Measurements from ENCODE around the gene SSR2.

The SSR2 gene

DNA sequence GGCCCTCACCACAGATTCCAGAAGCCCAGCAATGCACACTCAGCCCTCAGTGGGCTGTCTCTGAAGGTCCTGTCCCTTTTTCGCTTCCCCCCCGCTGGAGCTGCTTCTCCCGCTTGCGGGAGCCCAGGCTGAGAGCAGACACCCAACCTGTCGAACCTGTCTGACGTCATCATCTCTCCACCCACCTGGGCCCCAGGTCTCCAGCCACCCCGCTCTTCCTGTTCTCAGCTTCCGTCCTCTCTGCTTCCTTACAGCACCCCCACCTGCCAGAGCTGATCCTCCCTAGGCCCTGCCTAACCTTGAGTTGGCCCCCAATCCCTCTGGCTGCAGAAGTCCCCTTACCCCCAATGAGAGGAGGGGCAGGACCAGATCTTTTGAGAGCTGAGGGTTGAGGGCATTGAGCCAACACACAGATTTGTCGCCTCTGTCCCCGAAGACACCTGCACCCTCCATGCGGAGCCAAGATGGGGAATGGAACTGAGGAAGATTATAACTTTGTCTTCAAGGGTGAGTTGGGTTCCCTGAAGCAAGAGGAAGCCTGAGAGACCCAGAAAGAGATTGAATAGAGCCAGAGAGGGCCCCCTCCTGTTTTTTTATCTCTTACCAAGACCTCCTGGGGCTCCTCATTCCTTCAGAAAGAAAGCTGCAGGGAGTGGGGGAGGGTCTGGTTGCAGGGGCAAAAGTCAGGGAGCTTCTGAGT is 40.3 kb upstream of the SSR2 start, which contains the start of gene RAB25:
Gene RAB25 (plus strand): TSS at position 224 of the 700 bp plus-strand sequence. CDS start 241 bp downstream, at position 465.
- H3K9ac ChIP-seq (ENCODE audit: low read depth in 1 of 2, low read length in 2 of 2) = peak within 1 kb of the TSS; percentile 85 to 94
- peaks cover 6 to 12% of the 10 kb centered on the region in 2 donors for H3K36me3 ChIP-seq (ENCODE audit: control insufficient read depth in 2 of 2, insufficient read depth in 2 of 2, low read length in 2 of 2)
- peak within 1 kb of the TSS; percentile 82 to 95 for H3K27ac ChIP-seq (ENCODE audit: low read depth in 2 of 2, low read length in 2 of 2)
- H3K4me1 ChIP-seq (ENCODE audit: control insufficient read depth in 2 of 2, insufficient read depth in 2 of 2, low read length in 2 of 2) = peaks cover 2 to 9% of the 10 kb centered on the region in 2 donors
- H3K27me3 ChIP-seq (ENCODE audit: control insufficient read depth in 2 of 2, insufficient read depth in 2 of 2, low read length in 2 of 2) = no peaks in the 10 kb centered on the region
- no peaks in the 10 kb centered on the region for H3K9me3 ChIP-seq (ENCODE audit: control insufficient read depth in 2 of 2, low read length in 2 of 2)
- peak within 1 kb of the TSS; percentile 84 to 85 for H3K4me3 ChIP-seq (ENCODE audit: low read length in 2 of 2)

DNA sequence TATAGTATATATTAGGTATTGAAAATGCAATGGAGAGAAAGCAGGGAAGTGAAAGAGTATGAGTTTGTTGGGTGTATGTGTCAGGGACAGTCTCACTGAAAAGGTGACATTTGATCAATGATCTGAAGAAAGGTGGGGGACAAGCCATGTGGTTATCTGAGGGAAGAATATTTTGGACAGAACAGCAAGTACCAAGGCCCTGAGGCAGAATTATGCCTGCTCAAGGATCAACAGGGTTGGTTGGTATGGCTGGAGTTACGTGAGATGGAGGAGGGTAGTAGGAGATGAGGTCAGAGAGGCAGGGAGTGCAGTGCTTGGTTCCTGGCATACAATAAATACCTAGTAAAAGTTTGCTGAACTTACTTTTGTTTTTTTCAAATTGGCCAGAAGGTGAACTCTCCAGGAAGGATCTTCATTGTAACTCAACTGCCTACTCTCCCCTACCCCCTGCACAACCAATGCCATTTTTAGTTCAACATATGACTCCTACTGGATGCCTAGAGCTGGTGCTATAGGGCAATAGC is 35.6 kb upstream of the SSR2 start:
- no peaks in the 10 kb centered on the region for H3K9me3 ChIP-seq (ENCODE audit: control insufficient read depth in 2 of 2, low read length in 2 of 2)
- no peak overlapping the region for H3K9ac ChIP-seq (ENCODE audit: low read depth in 1 of 2, low read length in 2 of 2)

GRCh38 chr1:156055281-156056048 is 34.7 kb upstream of the SSR2 start:
- Histone ChIP-seq H3K27ac (ENCODE audit: low read depth in 2 of 2, low read length in 2 of 2) (peak overlapping the region; percentile 69 to 93), H3K27me3 (ENCODE audit: control insufficient read depth in 2 of 2, insufficient read depth in 2 of 2, low read length in 2 of 2) (no peaks in the 10 kb centered on the region), H3K9me3 (ENCODE audit: control insufficient read depth in 2 of 2, low read length in 2 of 2) (no peaks in the 10 kb centered on the region), H3K9ac (ENCODE audit: low read depth in 1 of 2, low read length in 2 of 2) (peak overlapping the region; percentile 84 to 92), H3K36me3 (ENCODE audit: control insufficient read depth in 2 of 2, insufficient read depth in 2 of 2, low read length in 2 of 2) (peaks cover 4 to 6% of the 10 kb centered on the region in 2 donors), H3K4me3 (ENCODE audit: low read length in 2 of 2) (peak overlapping the region; percentile 95 to 96), H3K4me1 (ENCODE audit: control insufficient read depth in 2 of 2, insufficient read depth in 2 of 2, low read length in 2 of 2) (peaks cover 8 to 9% of the 10 kb centered on the region in 2 donors)

More for the DNA sequence above, 35.6 kb upstream of the SSR2 start:
- Histone ChIP-seq H3K27me3 (ENCODE audit: control insufficient read depth in 2 of 2, insufficient read depth in 2 of 2, low read length in 2 of 2) (no peaks in the 10 kb centered on the region), H3K36me3 (ENCODE audit: control insufficient read depth in 2 of 2, insufficient read depth in 2 of 2, low read length in 2 of 2) (peaks cover 2 to 6% of the 10 kb centered on the region in 2 donors), H3K4me1 (ENCODE audit: control insufficient read depth in 2 of 2, insufficient read depth in 2 of 2, low read length in 2 of 2) (peaks cover 9 to 10% of the 10 kb centered on the region in 2 donors), H3K4me3 (ENCODE audit: low read length in 2 of 2) (no peak overlapping the region), H3K27ac (ENCODE audit: low read depth in 2 of 2, low read length in 2 of 2) (no peak overlapping the region)

GRCh38 chr1:156054500-156055280 is 33.9 kb upstream of the SSR2 start, which contains the start of gene LAMTOR2:
TSS of gene LAMTOR2 (plus strand) at chr1:156054782. CDS start at chr1:156054890, 108 bp downstream.
- Histone ChIP-seq H3K4me3 (ENCODE audit: low read length in 2 of 2) (peak within 1 kb of the TSS; percentile 95 to 96), H3K4me1 (ENCODE audit: control insufficient read depth in 2 of 2, insufficient read depth in 2 of 2, low read length in 2 of 2) (peaks cover 8 to 9% of the 10 kb centered on the region in 2 donors), H3K36me3 (ENCODE audit: control insufficient read depth in 2 of 2, insufficient read depth in 2 of 2, low read length in 2 of 2) (peaks cover 6 to 11% of the 10 kb centered on the region in 2 donors), H3K27me3 (ENCODE audit: control insufficient read depth in 2 of 2, insufficient read depth in 2 of 2, low read length in 2 of 2) (no peaks in the 10 kb centered on the region), H3K9me3 (ENCODE audit: control insufficient read depth in 2 of 2, low read length in 2 of 2) (no peaks in the 10 kb centered on the region), H3K27ac (ENCODE audit: low read depth in 2 of 2, low read length in 2 of 2) (peak within 1 kb of the TSS; percentile 90 to 93), H3K9ac (ENCODE audit: low read depth in 1 of 2, low read length in 2 of 2) (peak within 1 kb of the TSS; percentile 84 to 92)

GRCh38 chr1:156053768-156054499 is 33.2 kb upstream of the SSR2 start, which contains the start of gene UBQLN4:
TSS of gene UBQLN4 (minus strand) at chr1:156053798. CDS start at chr1:156053701, 97 bp downstream.
- H3K4me3 ChIP-seq (ENCODE audit: low read length in 2 of 2) = peak within 1 kb of the TSS; percentile 95 to 96
- peaks cover 9 to 14% of the 10 kb centered on the region in 2 donors for H3K36me3 ChIP-seq (ENCODE audit: control insufficient read depth in 2 of 2, insufficient read depth in 2 of 2, low read length in 2 of 2)
- peak within 1 kb of the TSS; percentile 90 to 93 for H3K27ac ChIP-seq (ENCODE audit: low read depth in 2 of 2, low read length in 2 of 2)
- no peaks in the 10 kb centered on the region for H3K9me3 ChIP-seq (ENCODE audit: control insufficient read depth in 2 of 2, low read length in 2 of 2)
- H3K27me3 ChIP-seq (ENCODE audit: control insufficient read depth in 2 of 2, insufficient read depth in 2 of 2, low read length in 2 of 2) = no peaks in the 10 kb centered on the region
- H3K4me1 ChIP-seq (ENCODE audit: control insufficient read depth in 2 of 2, insufficient read depth in 2 of 2, low read length in 2 of 2) = peaks cover 8 to 9% of the 10 kb centered on the region in 2 donors
- peak within 1 kb of the TSS; percentile 84 to 92 for H3K9ac ChIP-seq (ENCODE audit: low read depth in 1 of 2, low read length in 2 of 2)

DNA sequence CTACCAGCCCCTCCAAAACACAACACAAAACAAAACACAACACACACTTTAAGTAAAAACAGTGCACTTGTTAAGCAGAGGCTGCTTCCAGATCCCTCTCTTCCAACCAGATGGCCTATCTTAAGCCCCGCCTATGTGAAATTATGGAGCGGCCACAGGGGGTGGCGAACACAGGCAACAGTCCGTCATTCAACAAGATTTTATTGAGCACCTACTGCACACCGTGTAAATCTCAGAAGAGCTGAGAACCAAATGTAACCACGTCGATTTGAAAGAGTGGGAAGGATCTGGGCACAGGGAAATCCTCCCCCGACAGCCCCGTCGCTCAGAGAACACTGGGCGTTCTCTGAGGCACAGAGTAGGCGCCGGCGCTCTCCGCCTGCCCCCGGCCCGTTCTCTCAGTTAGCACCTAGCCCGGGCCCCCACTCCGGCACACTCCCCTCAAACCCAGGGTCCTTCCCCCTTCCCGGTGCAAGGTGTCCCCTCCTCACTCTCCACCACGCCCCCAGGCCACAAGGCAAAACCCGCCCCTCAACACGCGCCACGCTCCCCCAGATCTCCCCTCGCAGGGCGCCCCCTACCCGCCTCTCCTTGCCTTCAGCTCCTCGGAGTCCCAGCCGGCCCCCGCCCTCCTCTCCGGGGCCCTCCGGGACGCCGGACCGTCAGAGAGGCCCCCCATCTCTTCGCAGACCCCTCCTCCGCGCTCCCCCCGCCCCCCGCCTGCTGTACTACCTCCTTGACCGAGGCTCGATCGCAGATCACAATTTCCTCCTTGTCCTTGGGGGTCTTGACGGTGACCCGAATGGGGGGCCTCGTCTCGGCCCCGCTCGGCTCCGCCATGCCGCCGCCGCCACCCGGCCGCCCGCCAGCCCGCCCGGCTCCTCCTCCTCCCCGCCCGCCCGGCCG is 32.4 kb upstream of the SSR2 start:
- peak overlapping the region in 1 of 2 donors; percentile 61 for H3K27ac ChIP-seq (ENCODE audit: low read depth in 2 of 2, low read length in 2 of 2)
- peaks cover 8 to 9% of the 10 kb centered on the region in 2 donors for H3K4me1 ChIP-seq (ENCODE audit: control insufficient read depth in 2 of 2, insufficient read depth in 2 of 2, low read length in 2 of 2)
- H3K27me3 ChIP-seq (ENCODE audit: control insufficient read depth in 2 of 2, insufficient read depth in 2 of 2, low read length in 2 of 2) = no peaks in the 10 kb centered on the region
- H3K4me3 ChIP-seq (ENCODE audit: low read length in 2 of 2) = peak overlapping the region; percentile 77 to 80
- H3K9me3 ChIP-seq (ENCODE audit: control insufficient read depth in 2 of 2, low read length in 2 of 2) = no peaks in the 10 kb centered on the region
- H3K9ac ChIP-seq (ENCODE audit: low read depth in 1 of 2, low read length in 2 of 2) = peak overlapping the region; percentile 9 to 66
- peaks cover 13 to 20% of the 10 kb centered on the region in 2 donors for H3K36me3 ChIP-seq (ENCODE audit: control insufficient read depth in 2 of 2, insufficient read depth in 2 of 2, low read length in 2 of 2)

GRCh38 chr1:156051011-156051725 is 30.4 kb upstream of the SSR2 start:
- H3K27ac ChIP-seq (ENCODE audit: low read depth in 2 of 2, low read length in 2 of 2) = no peak overlapping the region
- no peaks in the 10 kb centered on the region for H3K9me3 ChIP-seq (ENCODE audit: control insufficient read depth in 2 of 2, low read length in 2 of 2)
- H3K4me3 ChIP-seq (ENCODE audit: low read length in 2 of 2) = no peak overlapping the region
- H3K27me3 ChIP-seq (ENCODE audit: control insufficient read depth in 2 of 2, insufficient read depth in 2 of 2, low read length in 2 of 2) = no peaks in the 10 kb centered on the region
- H3K9ac ChIP-seq (ENCODE audit: low read depth in 1 of 2, low read length in 2 of 2) = no peak overlapping the region
- H3K4me1 ChIP-seq (ENCODE audit: control insufficient read depth in 2 of 2, insufficient read depth in 2 of 2, low read length in 2 of 2) = peaks cover 8 to 9% of the 10 kb centered on the region in 2 donors
- H3K36me3 ChIP-seq (ENCODE audit: control insufficient read depth in 2 of 2, insufficient read depth in 2 of 2, low read length in 2 of 2) = peaks cover 10 to 20% of the 10 kb centered on the region in 2 donors

GRCh38 chr1:156050376-156050775 is 29.6 kb upstream of the SSR2 start:
- H3K27ac ChIP-seq (ENCODE audit: low read depth in 2 of 2, low read length in 2 of 2) = no peak overlapping the region
- H3K9me3 ChIP-seq (ENCODE audit: control insufficient read depth in 2 of 2, low read length in 2 of 2) = no peaks in the 10 kb centered on the region
- no peak overlapping the region for H3K9ac ChIP-seq (ENCODE audit: low read depth in 1 of 2, low read length in 2 of 2)
- no peaks in the 10 kb centered on the region for H3K27me3 ChIP-seq (ENCODE audit: control insufficient read depth in 2 of 2, insufficient read depth in 2 of 2, low read length in 2 of 2)
- H3K4me1 ChIP-seq (ENCODE audit: control insufficient read depth in 2 of 2, insufficient read depth in 2 of 2, low read length in 2 of 2) = peaks cover 3 to 4% of the 10 kb centered on the region in 2 donors
- H3K36me3 ChIP-seq (ENCODE audit: control insufficient read depth in 2 of 2, insufficient read depth in 2 of 2, low read length in 2 of 2) = peaks cover 11 to 20% of the 10 kb centered on the region in 2 donors
- no peak overlapping the region for H3K4me3 ChIP-seq (ENCODE audit: low read length in 2 of 2)
